Lower lobe of right lung (tissue), 2 donors: Measurements from ENCODE around the gene KIR3DL1. TPM values are rescaled to one million over a fixed set of nuclear protein-coding genes. Genes with fewer than 3 reads are reported as not detected.
"Not testable (repeated sequence)": the region's sequence is repeated elsewhere in the genome, so short reads cannot be mapped to it uniquely, and the experiment has no call there.

Experiments used
- ATAC-seq, 2 donors: fragments of 200-7000 bp; cut with Tn5 transposase; one replicate each; pipeline ENCODE4 v1.9.1; 2020 to 2022; ENCODE audit warnings: mild to moderate bottlenecking in 2 of 2, moderate library complexity in 2 of 2
- DNase-seq: peaks from one replicate; pipeline ENCODE4 v3.0.0-alpha.2; 2020
- H3K27ac ChIP-seq: fragments of 200-600 bp; one replicate; pipeline ENCODE4 v1.8.0; 2022
- H3K27me3 ChIP-seq: fragments of 200-600 bp; one replicate; pipeline ENCODE4 v1.8.0; 2022; ENCODE audit warnings: low read depth
- H3K36me3 ChIP-seq: fragments of 200-600 bp; one replicate; pipeline ENCODE4 v1.8.0; 2022; ENCODE audit warnings: mild to moderate bottlenecking
- H3K4me1 ChIP-seq: fragments of 200-600 bp; one replicate; pipeline ENCODE4 v1.8.0; 2022
- H3K4me3 ChIP-seq: fragments of 200-600 bp; one replicate; pipeline ENCODE4 v1.8.0; 2022; ENCODE audit warnings: mild to moderate bottlenecking
- H3K9me3 ChIP-seq: fragments of 200-600 bp; one replicate; pipeline ENCODE4 v1.8.0; 2022
- intact Hi-C: fragments of 100-400 bp; cut with DNase I; formaldehyde crosslinking; loops from one replicate; pipeline ENCODE4 v1.11.0; 2022
- total RNA-seq: library from RNA; stranded (reverse); fragmentation: NEBNext Ultra II Directional; extraction: Animal tissue kit (Norgen Biotek cat#: 25700); gene quantifications from one replicate; pipeline ENCODE4 v1.2.1, GENCODE V29; 2021
- TF ChIP-seq, protein P1 (sequence below): fragments of 200-600 bp; IDR thresholded peaks from one replicate; pipeline ENCODE4 v1.8.0; 2022; ENCODE audit warnings: antibody characterized with exemption, mild to moderate bottlenecking
- donor health status: DM: no; HTN: yes; CAD: no; lungs with severe emphysema.

The KIR3DL1 gene
- total RNA-seq, 1 donor from 2014 or later = 0.71 TPM

DNA sequence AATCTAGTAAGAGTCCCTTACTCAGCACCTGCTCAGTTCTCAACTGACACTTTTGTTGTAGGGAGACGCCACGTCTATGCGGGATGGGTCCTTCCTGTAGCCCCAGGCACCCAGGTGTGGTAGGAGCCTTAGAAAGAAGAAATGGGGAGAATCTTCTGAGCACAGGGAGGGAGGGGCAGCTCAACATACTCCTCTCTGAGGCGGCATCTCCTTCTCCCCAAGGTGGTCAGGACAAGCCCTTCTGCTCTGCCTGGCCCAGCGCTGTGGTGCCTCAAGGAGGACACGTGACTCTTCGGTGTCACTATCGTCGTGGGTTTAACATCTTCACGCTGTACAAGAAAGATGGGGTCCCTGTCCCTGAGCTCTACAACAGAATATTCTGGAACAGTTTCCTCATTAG lies 11.7 kb upstream of the KIR3DL1 start:
- Histone ChIP-seq H3K4me3 (no peak overlapping the region), H3K36me3 (no peaks in the 10 kb centered on the region), H3K27ac (no peak overlapping the region), H3K27me3 (no peaks in the 10 kb centered on the region), H3K4me1 (no peaks in the 10 kb centered on the region), H3K9me3 (no peaks in the 10 kb centered on the region)
- TF ChIP-seq, protein P1, sequence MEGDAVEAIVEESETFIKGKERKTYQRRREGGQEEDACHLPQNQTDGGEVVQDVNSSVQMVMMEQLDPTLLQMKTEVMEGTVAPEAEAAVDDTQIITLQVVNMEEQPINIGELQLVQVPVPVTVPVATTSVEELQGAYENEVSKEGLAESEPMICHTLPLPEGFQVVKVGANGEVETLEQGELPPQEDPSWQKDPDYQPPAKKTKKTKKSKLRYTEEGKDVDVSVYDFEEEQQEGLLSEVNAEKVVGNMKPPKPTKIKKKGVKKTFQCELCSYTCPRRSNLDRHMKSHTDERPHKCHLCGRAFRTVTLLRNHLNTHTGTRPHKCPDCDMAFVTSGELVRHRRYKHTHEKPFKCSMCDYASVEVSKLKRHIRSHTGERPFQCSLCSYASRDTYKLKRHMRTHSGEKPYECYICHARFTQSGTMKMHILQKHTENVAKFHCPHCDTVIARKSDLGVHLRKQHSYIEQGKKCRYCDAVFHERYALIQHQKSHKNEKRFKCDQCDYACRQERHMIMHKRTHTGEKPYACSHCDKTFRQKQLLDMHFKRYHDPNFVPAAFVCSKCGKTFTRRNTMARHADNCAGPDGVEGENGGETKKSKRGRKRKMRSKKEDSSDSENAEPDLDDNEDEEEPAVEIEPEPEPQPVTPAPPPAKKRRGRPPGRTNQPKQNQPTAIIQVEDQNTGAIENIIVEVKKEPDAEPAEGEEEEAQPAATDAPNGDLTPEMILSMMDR = no peak
- intact Hi-C loops = no loop called here
- no peak for DNase-seq
- ATAC-seq = no peak

DNA sequence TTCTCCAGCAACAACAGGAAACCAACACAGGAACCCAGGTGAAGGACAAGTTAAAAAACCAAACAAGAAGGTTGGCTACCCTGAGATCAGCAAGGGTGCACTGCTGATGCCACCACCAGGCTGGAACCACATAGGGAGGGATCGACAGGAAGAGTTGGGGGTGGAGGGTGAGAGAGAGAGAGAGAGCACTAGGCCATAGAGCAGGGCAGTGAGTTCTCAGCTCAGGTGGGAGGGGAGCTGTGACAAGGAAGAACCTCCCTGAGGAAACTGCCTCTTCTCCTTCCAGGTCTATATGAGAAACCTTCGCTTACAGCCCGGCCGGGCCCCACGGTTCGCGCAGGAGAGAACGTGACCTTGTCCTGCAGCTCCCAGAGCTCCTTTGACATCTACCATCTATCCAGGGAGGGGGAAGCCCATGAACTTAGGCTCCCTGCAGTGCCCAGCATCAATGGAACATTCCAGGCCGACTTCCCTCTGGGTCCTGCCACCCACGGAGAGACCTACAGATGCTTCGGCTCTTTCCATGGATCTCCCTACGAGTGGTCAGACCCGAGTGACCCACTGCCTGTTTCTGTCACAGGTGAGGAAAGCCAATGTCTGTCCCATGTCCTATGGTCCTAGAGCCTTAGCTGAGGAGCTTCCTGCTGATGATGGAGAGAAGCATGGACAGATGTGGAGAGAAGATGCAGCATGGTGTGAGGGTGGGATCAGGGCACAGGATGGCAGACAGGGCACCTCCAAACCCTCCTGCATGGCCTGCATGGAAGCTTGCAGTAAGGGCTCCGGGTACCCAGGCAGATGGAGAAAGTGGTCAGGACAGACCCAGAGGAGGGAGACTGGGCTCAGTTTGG lies 10.4 kb upstream of the KIR3DL1 start:
- no peak for DNase-seq
- H3K4me3 ChIP-seq = no peak overlapping the region
- intact Hi-C loops = no loop called here
- no peaks in the 10 kb centered on the region for H3K9me3 ChIP-seq
- H3K27ac ChIP-seq = no peak overlapping the region
- no peaks in the 10 kb centered on the region for H3K27me3 ChIP-seq
- TF ChIP-seq, protein P1 = no peak
- no peaks in the 10 kb centered on the region for H3K4me1 ChIP-seq
- no peak for ATAC-seq
- no peaks in the 10 kb centered on the region for H3K36me3 ChIP-seq

DNA sequence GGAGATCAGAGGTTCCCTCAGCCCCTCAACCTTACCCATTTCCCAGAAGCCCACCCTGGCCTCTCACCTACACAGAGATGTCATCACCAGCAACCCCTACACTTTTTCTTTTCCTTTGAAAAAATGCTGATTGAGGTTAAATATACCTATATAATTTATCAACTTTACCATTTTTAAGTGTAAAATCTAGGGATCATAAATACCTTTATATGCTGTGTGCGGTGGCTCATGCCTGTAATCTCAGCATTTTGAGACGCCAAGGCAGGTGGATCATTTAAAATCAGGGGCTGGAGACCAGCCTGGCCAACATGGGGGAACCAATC lies 9.8 kb upstream of the KIR3DL1 start:
- intact Hi-C loops = no loop called here
- DNase-seq (no peak), ATAC-seq (no peak)
- no peaks in the 10 kb centered on the region for H3K4me1 ChIP-seq
- no peak overlapping the region for H3K27ac ChIP-seq
- no peaks in the 10 kb centered on the region for H3K27me3 ChIP-seq
- H3K9me3 ChIP-seq = no peaks in the 10 kb centered on the region
- TF ChIP-seq, protein P1 = no peak
- no peaks in the 10 kb centered on the region for H3K36me3 ChIP-seq
- H3K4me3 ChIP-seq = no peak overlapping the region

DNA sequence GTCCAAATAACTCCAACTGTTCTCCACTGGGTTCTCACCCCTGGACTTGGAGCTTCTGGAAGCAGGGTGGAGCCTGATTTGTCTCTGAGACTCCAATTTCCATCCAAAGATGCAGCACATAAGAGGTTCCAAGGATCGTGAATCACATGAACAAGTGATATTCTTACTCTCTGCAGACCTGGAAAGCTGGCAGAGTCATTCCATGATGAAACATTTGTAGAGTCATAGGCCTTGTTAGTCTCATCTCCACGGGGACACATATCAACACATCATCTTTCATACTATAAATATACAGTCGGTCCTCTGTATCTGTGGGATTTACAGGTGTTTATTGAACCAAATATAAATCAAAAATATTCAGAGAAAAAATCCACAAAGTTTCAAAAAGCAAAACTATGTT lies 1.7 kb upstream of the KIR3DL1 start:
- H3K27ac ChIP-seq, H3K4me1 ChIP-seq, H3K9me3 ChIP-seq, ATAC-seq, H3K27me3 ChIP-seq, H3K36me3 ChIP-seq, intact Hi-C loops, H3K4me3 ChIP-seq, DNase-seq: not testable (repeated sequence)

DNA sequence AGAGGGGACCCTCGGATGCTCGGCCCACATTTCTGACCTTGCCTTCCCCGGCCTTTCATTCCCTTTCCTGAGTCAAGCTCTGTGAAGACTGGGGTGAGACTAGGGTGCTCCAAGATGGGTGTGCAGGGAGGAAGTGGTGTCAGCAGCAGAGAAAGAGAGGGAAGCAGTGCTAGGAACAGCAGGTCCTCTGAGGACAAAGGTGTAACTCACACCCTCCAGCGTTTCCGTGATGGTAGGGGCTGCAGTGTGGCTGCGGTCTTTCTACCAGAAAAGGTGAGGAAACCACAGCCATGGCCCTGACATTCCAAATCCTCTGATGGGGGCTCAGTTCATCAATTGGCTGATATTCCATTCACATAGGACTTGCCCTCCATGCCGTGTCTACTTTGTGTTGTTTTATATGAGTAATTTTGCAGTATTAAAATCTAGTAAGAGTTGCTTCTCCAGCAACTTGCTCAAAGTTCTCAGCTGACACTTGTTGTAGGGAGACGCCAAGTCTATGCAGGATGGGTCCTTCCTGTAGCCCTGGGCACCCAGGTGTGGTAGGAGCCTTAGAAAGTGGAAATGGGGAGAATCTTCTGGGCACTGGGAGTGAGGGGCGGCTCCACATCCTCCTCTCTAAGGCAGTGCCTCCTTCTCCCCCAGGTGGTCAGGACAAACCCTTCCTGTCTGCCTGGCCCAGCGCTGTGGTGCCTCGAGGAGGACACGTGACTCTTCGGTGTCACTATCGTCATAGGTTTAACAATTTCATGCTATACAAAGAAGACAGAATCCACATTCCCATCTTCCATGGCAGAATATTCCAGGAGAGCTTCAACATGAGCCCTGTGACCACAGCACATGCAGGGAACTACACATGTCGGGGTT lies 1.6 kb downstream of the KIR3DL1 start:
- no peaks in the 10 kb centered on the region for H3K36me3 ChIP-seq
- H3K27ac ChIP-seq = no peak overlapping the region
- intact Hi-C loops = no loop called here
- H3K9me3 ChIP-seq = no peaks in the 10 kb centered on the region
- no peak overlapping the region for H3K4me3 ChIP-seq
- no peaks in the 10 kb centered on the region for H3K4me1 ChIP-seq
- H3K27me3 ChIP-seq = no peaks in the 10 kb centered on the region
- TF ChIP-seq, protein P1 = no peak
- no peak for DNase-seq
- no peak for ATAC-seq

DNA sequence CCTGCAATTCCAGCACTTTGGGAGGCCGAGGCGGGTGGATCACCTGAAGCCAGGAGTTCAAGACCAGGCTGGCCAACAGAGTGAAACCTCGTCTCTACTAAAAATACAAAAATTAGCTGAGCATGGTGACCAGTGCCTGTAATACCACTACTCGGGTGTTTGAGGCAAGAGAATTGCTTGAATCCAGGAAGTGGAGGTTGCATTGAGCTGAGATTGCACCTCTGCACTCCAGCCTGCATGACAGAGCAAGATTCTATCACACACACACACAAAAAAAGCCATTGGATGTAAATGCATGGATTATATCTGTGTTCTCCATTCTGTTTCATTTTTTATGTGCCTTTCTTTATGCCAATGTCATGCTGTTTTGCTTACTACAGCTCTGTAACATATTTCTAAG lies 8.1 kb downstream of the KIR3DL1 start:
- DNase-seq, H3K36me3 ChIP-seq, intact Hi-C loops, H3K9me3 ChIP-seq, H3K27ac ChIP-seq, H3K4me1 ChIP-seq, H3K4me3 ChIP-seq, ATAC-seq, H3K27me3 ChIP-seq: not testable (repeated sequence)

DNA sequence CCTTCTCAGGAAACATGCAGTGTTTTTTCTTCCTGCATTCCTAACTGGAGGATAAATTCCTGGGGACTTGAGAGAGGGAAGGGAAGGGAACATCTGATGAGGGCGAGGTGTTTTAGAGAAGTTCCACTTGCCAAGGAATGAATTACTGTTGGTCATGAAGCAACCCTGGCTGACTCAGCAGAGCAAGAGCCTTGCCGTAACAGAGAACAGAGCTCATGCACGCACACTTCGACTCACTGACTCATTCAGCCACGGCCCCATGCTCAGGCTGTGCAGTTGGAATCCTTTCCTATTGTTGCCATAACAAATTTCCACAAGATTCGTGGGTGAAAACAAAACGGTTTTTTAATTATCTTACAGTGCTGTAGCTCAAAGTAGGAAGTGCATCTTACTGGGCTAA lies 9.1 kb downstream of the KIR3DL1 start:
- intact Hi-C loops, H3K4me1 ChIP-seq, H3K36me3 ChIP-seq, H3K27ac ChIP-seq, H3K27me3 ChIP-seq, ATAC-seq, H3K4me3 ChIP-seq, H3K9me3 ChIP-seq: not testable (repeated sequence)
- peak; percentile 46 for DNase-seq

DNA sequence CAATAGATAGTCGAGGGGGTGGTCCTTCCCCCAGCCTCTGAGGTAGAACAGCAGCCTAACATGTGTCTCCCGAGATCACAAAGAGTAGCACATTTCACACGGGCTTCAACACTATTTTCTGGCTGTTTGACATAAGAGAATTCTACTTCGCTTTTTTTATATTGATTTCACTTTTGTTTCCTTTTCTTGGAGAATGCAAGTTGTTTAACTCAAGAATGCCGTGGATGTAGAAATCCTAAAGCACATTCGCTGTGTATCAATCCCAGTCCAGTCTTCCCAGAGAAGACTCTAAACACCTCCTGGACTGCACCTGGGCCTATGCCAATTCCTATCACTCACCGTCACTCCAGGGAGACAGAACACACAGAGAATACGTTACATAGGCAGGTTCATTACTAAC lies 11.8 kb downstream of the KIR3DL1 start:
- DNase-seq, H3K4me3 ChIP-seq, H3K9me3 ChIP-seq, H3K36me3 ChIP-seq, H3K4me1 ChIP-seq, intact Hi-C loops, H3K27me3 ChIP-seq, H3K27ac ChIP-seq, ATAC-seq: not testable (repeated sequence)

DNA sequence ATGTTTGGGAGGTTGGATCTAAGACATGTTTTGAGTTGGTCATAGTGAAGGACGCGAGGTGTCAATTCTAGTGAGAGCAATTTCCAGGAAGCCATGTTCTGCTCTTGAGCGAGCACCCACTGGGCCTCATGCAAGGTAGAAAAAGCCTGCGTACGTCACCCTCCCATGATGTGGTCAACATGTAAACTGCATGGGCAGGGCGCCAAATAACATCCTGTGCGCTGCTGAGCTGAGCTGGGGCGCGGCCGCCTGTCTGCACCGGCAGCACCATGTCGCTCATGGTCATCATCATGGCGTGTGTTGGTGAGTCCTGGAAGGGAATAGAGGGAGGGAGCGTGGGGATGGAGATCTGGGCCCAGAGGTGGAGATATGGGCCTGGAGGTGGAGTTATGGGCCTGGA lies 16.2 kb downstream of the KIR3DL1 start, which contains the start of gene KIR2DS4:
KIR2DS4 (plus strand) TSS at position 181 of the 400 bp plus-strand sequence.
- H3K4me1 ChIP-seq, H3K27ac ChIP-seq, H3K36me3 ChIP-seq, DNase-seq, intact Hi-C loops, ATAC-seq, H3K4me3 ChIP-seq, H3K9me3 ChIP-seq, H3K27me3 ChIP-seq: not testable (repeated sequence)
